ENCODE results near the gene RNU6-9.

Gene RNU6-9

DNA sequence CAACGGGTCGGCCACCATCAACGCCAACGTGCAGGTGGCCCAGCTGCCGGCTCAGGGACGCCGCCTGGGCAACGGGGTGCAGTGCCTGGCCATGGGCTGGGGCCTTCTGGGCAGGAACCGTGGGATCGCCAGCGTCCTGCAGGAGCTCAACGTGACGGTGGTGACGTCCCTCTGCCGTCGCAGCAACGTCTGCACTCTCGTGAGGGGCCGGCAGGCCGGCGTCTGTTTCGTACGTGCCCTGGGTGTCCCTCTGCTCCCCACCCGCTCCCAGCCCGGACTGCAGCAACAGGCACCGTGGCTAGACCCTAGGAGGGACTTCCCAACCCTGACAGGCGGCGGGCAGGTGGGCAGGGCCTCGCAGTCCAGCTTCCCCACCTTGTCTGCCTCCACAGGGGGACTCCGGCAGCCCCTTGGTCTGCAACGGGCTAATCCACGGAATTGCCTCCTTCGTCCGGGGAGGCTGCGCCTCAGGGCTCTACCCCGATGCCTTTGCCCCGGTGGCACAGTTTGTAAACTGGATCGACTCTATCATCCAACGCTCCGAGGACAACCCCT, 37.6 kb upstream of the RNU6-9 start:
- Histone ChIP-seq H3F3A (ENCODE audit: insufficient read depth, low read length) (no peaks in the 10 kb centered on the region), H3K79me2 (ENCODE audit: low read length) (no peaks in the 10 kb centered on the region), H3K27ac (ENCODE audit: low read length) (no peak overlapping the region), H3K36me3 (replicated peaks; ENCODE audit: insufficient read depth, low read length) (no peaks in the 10 kb centered on the region), H3K9me2 (replicated peaks; ENCODE audit: insufficient read depth, low read length) (no peaks in the 10 kb centered on the region), H2AFZ (ENCODE audit: low read length) (no peak overlapping the region), H3K27me3 (replicated peaks; ENCODE audit: insufficient read depth, low read length) (peaks cover 70% of the 10 kb centered on the region), H3K4me2 (ENCODE audit: low read depth, low read length) (no peak overlapping the region), H4K20me1 (ENCODE audit: insufficient read depth, low read length) (no peaks in the 10 kb centered on the region), H3K4me1 (ENCODE audit: low read length) (no peaks in the 10 kb centered on the region), H3K9ac (ENCODE audit: low read length) (no peak overlapping the region), H3K9me3 (replicated peaks; ENCODE audit: insufficient read depth, low read length) (no peaks in the 10 kb centered on the region), H3K4me3 (ENCODE audit: low read length) (no peak overlapping the region)
- DNase-seq: no peak
- no peak for TF ChIP-seq EZH2phosphoT487 (IDR thresholded peaks at IDR 0.05; ENCODE audit: low read length)

DNA sequence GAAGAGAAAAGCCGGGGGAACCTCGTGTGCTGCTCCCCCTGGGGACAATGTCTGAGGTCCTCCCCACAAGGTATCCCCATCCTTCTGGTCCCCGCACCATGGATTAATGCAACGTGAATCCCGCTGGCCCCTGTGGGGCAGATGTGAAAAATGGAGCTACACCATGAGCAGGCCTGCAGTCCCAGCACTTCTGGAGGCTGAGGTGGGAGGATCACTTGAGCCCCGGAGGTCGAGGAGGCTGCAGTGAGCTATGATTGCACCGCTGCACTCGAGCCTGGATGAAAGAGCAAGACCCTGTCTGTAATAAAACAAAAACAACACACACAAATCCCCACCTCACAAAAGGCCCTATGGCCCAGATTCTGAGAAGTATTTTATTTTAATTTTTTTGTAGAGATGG, 35.0 kb upstream of the RNU6-9 start:
- peaks cover 50% of the 10 kb centered on the region for H3K27me3 ChIP-seq (replicated peaks; ENCODE audit: insufficient read depth, low read length)
- no peaks in the 10 kb centered on the region for H4K20me1 ChIP-seq (ENCODE audit: insufficient read depth, low read length)
- H3K36me3 ChIP-seq (replicated peaks; ENCODE audit: insufficient read depth, low read length): no peaks in the 10 kb centered on the region

DNA sequence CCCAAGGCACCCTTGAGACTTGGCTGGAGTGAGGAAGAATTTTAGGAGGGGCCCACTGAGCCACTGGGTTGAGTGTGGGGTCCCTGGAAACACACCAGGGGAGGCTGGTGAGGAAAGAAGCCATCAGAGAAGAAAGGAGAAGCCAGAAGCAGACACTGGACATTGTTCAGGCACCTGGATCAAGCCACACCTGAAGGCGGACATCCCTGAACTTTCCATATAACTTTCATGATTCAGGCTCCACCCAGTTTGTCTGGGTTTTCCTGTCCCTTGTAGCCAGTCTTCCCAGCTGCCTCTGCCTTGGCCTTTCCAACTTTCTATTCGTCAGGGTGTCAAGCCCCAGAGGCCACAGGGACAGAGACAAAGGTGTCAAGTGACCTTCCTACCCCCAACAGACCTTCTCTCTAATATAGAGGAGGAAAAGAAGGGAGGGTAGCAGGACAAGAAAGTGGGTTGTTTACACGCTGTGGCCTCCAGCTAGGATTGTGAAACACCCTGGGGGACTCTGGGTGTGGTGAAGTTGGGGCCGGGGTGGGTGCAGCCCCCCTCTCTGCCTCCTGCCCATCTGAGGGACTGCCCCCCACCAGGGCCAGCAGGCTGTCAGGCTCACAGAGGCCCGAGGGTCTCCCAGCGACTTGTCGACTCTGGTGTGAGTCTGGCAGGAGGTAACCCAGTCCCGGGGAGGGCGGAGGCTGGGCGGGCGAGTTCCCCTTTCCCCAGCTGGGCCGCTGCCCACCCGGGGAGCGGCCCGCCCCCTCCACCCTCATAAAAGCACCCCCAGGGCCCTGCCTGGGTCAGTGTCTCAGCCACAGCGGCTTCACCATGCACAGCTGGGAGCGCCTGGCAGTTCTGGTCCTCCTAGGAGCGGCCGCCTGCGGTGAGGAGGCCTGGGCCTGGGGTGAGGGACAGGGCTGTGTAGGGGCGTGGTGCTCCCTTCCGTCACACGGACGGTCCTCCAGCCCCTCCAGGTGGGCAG, 34.1 kb upstream of the RNU6-9 start, which contains the start of gene CFD:
TSS of gene CFD (plus strand) at position 797 of the 976 bp plus-strand sequence. CDS start at position 823, 26 bp downstream.
- peaks cover 1% of the 10 kb centered on the region; the same call in 1 of the 2 replicates for H3F3A ChIP-seq (ENCODE audit: insufficient read depth, low read length)
- H3K4me1 ChIP-seq (ENCODE audit: low read length): peaks cover 5% of the 10 kb centered on the region
- no peaks in the 10 kb centered on the region for H3K79me2 ChIP-seq (ENCODE audit: low read length)
- no peaks in the 10 kb centered on the region for H3K9me3 ChIP-seq (replicated peaks; ENCODE audit: insufficient read depth, low read length)
- peak within 1 kb of the TSS; percentile 82; the same call in 1 of the 2 replicates for H3K4me2 ChIP-seq (ENCODE audit: low read depth, low read length)
- H3K9ac ChIP-seq (ENCODE audit: low read length): no peak within 1 kb of the TSS
- H4K20me1 ChIP-seq (ENCODE audit: insufficient read depth, low read length): 0 out of 2 replicates have a peak, but pooled peaks cover 2% of the 10 kb centered on the region
- TF ChIP-seq EZH2 (optimal IDR thresholded peaks at IDR 0.05; ENCODE audit: low read depth, low read length): no peak
- TF ChIP-seq EZH2phosphoT487 (IDR thresholded peaks at IDR 0.05; ENCODE audit: low read length): no peak
- TF ChIP-seq, protein P1, sequence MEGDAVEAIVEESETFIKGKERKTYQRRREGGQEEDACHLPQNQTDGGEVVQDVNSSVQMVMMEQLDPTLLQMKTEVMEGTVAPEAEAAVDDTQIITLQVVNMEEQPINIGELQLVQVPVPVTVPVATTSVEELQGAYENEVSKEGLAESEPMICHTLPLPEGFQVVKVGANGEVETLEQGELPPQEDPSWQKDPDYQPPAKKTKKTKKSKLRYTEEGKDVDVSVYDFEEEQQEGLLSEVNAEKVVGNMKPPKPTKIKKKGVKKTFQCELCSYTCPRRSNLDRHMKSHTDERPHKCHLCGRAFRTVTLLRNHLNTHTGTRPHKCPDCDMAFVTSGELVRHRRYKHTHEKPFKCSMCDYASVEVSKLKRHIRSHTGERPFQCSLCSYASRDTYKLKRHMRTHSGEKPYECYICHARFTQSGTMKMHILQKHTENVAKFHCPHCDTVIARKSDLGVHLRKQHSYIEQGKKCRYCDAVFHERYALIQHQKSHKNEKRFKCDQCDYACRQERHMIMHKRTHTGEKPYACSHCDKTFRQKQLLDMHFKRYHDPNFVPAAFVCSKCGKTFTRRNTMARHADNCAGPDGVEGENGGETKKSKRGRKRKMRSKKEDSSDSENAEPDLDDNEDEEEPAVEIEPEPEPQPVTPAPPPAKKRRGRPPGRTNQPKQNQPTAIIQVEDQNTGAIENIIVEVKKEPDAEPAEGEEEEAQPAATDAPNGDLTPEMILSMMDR (IDR thresholded peaks at IDR 0.05; ENCODE audit: low read length): no peak
- no peak for DNase-seq
- H3K27ac ChIP-seq (ENCODE audit: low read length): no peak within 1 kb of the TSS
- no peaks in the 10 kb centered on the region for H3K9me2 ChIP-seq (replicated peaks; ENCODE audit: insufficient read depth, low read length)
- no peaks in the 10 kb centered on the region for H3K36me3 ChIP-seq (replicated peaks; ENCODE audit: insufficient read depth, low read length)
- peaks cover 45% of the 10 kb centered on the region for H3K27me3 ChIP-seq (replicated peaks; ENCODE audit: insufficient read depth, low read length)
- H3K4me3 ChIP-seq (ENCODE audit: low read length): 0 out of 2 replicates have a peak within 1 kb of the TSS, but pooled peaks have one; percentile 58
- H2AFZ ChIP-seq (ENCODE audit: low read length): no peak within 1 kb of the TSS

More for the DNA sequence above, 35.0 kb upstream of the RNU6-9 start:
- H3K27ac ChIP-seq (ENCODE audit: low read length): no peak overlapping the region
- no peak for TF ChIP-seq EZH2 (optimal IDR thresholded peaks at IDR 0.05; ENCODE audit: low read depth, low read length)
- no peak for TF ChIP-seq EZH2phosphoT487 (IDR thresholded peaks at IDR 0.05; ENCODE audit: low read length)
- TF ChIP-seq, protein P1 (IDR thresholded peaks at IDR 0.05; ENCODE audit: low read length): no peak
- no peaks in the 10 kb centered on the region for H3F3A ChIP-seq (ENCODE audit: insufficient read depth, low read length)
- H2AFZ ChIP-seq (ENCODE audit: low read length): no peak overlapping the region
- H3K79me2 ChIP-seq (ENCODE audit: low read length): no peaks in the 10 kb centered on the region
- no peak overlapping the region for H3K9ac ChIP-seq (ENCODE audit: low read length)
- peaks cover 5% of the 10 kb centered on the region for H3K4me1 ChIP-seq (ENCODE audit: low read length)
- no peaks in the 10 kb centered on the region for H3K9me3 ChIP-seq (replicated peaks; ENCODE audit: insufficient read depth, low read length)
- no peak for DNase-seq
- H3K9me2 ChIP-seq (replicated peaks; ENCODE audit: insufficient read depth, low read length): no peaks in the 10 kb centered on the region
- H3K4me3 ChIP-seq (ENCODE audit: low read length): no peak overlapping the region
- H3K4me2 ChIP-seq (ENCODE audit: low read depth, low read length): no peak overlapping the region
